SH-SY5Y (cell line): ENCODE results near the gene DPYD.

Experiments used
- GATA2 ChIP-seq: IDR thresholded peaks from 2 replicates; pipeline ENCODE4 v1.6.1; 2011; ENCODE audit warnings: mild to moderate bottlenecking, low read depth, low read length
- GATA3 ChIP-seq: IDR thresholded peaks from 2 replicates; pipeline ENCODE4 v1.6.1; 2011; ENCODE audit warnings: low read depth, mild to moderate bottlenecking, low read length, moderate library complexity

- TF ChIP-seq GATA2 (no peak), GATA3 (no peak)
These were observed 754.2 kb downstream of the DPYD start for GRCh38 chr1:97166626-97167025.
